Measurements from ENCODE around the gene WDTC1. TPM values are rescaled to one million over a fixed set of nuclear protein-coding genes. Genes with fewer than 3 reads are reported as not detected.

WDTC1 gene
- total and polyA plus RNA-seq, 2 donors: 10.8 to 19.2 TPM

DNA sequence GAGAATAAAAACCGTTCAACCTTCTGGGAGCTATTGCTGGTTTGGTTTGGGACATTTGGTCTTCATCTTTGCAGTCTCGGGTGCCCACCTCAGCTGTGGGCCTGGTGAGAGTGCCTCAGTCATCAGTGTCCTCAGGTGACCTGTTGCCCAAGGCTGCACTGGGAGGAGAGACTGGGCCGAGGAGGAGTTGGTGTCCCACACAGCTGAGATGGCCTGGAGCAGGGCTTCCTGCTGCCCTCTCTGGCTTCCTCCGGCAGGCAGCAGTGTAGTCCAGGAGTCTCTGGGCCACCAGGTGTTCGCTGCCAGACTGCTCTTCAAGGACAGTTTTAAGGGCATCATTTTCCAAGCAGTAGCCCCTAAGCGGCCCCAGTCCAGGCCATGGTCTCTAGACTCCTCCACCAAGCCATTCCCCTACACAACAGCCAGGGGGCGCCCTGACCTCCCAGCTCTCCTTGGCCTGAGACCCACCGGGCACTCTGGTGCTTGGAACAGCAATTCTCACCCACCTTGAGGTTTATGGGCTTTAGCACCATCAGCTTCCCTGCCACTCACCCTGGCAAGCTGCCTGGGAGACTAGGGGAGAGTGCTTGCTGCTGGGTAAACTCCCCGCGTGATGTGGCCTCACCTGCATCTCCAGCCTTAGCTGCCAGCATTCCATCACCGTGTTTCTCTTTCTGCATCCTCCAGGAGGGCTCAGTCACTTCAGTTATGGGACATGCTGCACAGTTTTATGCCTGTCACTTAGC lies 98.3 kb downstream of the WDTC1 start:
- peaks cover 77 to 89% of the 10 kb centered on the region in 2 donors for H3K36me3 ChIP-seq (ENCODE audit: control insufficient read depth in 2 of 2, insufficient read depth in 2 of 2, low read length in 1 of 2)
- WGBS: 83% methylated on average over 11 of the region's 11 CpGs
- peaks cover 0 to 2% of the 10 kb centered on the region in 2 donors for H3K4me1 ChIP-seq (ENCODE audit: control insufficient read depth in 2 of 2, insufficient read depth in 2 of 2, low read length in 2 of 2)
- no peak overlapping the region for H3K27ac ChIP-seq (ENCODE audit: low read depth in 1 of 2, low read length in 1 of 2)
- peak in 3 of 9 donors; percentile 25 to 51 (median 45) for DNase-seq (ENCODE audit: low read depth in 6 of 9, low spot score in 9 of 9)
- no peaks in the 10 kb centered on the region for H3K27me3 ChIP-seq (ENCODE audit: control insufficient read depth in 2 of 2, insufficient read depth in 1 of 2, low read length in 1 of 2)
- H3K9me3 ChIP-seq (ENCODE audit: control insufficient read depth in 2 of 2, insufficient read depth in 1 of 2, low read length in 1 of 2): peaks cover 0 to 4% of the 10 kb centered on the region in 2 donors
- H3K4me3 ChIP-seq (ENCODE audit: low read length in 2 of 2): no peak overlapping the region

DNA sequence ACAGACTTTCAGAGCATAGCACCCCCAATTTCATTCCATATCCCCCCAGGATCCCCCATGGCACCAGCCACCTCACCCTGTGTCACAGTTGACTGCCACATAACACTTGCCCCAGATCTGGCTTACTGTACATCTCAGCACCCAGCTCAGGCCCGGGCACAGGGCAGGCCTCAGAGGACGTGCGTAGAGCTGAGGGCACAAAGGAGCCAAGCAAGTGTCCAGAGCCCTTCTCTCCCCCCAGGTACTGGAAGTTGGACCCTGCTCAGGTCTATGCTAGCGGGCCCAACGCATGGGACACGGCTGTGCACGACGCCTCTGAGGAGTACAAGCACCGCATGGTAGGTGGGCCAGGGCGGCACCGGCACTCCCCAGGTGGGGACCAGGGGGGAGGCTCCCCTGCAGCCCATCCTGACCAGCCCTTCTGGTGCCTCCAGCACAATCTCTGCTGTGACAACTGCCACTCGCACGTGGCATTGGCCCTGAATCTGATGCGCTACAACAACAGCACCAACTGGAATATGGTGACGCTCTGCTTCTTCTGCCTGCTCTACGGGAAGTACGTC lies 99.4 kb downstream of the WDTC1 start:
- WGBS: 95% methylated on average over 17 of the region's 17 CpGs
- peaks cover 71 to 78% of the 10 kb centered on the region in 2 donors for H3K36me3 ChIP-seq (ENCODE audit: control insufficient read depth in 2 of 2, insufficient read depth in 2 of 2, low read length in 1 of 2)
- peaks cover 0 to 4% of the 10 kb centered on the region in 2 donors for H3K9me3 ChIP-seq (ENCODE audit: control insufficient read depth in 2 of 2, insufficient read depth in 1 of 2, low read length in 1 of 2)
- H3K27me3 ChIP-seq (ENCODE audit: control insufficient read depth in 2 of 2, insufficient read depth in 1 of 2, low read length in 1 of 2): no peaks in the 10 kb centered on the region
- no peak overlapping the region for H3K4me3 ChIP-seq (ENCODE audit: low read length in 2 of 2)
- DNase-seq (ENCODE audit: low read depth in 6 of 9, low spot score in 9 of 9): no peak
- no peak overlapping the region for H3K27ac ChIP-seq (ENCODE audit: low read depth in 1 of 2, low read length in 1 of 2)
- H3K4me1 ChIP-seq (ENCODE audit: control insufficient read depth in 2 of 2, insufficient read depth in 2 of 2, low read length in 2 of 2): peaks cover 0 to 2% of the 10 kb centered on the region in 2 donors

DNA sequence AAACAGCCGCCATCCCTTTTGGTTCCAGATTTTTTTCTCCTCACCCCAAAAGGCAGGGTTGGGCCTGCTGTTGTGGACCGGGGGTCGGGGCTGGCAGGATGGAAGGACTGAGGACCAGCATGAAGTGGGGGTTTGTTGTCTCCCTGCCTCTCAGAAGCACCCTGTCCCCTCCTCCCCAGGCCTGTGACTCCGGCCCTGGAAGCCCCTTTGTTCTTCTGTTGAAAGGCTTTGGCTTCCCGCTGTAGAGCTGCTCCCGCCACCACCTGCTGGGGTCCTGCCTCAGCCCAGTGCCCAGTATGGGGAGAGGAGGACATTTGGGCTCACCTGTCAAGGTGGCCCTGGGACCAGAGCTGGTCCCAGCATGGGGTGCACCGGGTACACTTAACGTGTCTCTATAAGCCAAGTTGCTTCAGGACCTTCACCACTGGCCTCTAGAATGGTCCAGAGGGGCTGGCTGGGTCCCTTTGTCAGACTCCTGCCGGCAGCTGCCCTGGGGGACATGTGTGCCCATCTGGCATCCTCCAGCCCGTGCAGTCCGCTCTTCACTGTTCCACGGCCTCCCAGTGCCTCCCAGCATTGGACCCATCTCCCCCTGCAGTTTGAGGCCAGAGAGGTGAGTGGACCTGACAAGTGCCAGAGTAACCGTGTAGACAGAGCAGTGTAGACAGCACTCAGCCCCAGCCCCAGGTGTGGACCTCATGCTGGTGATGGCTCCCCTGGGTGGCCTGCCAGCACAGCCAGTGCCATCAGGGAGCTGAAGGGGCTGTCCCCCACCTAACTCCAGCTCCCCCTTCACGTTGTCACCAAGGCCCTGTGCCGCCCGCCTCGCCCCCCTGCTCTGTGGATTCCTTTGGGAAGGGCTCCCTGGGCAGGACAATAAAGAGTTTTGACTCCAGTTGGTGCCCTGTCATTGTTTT lies 101.3 kb downstream of the WDTC1 start:
- Histone ChIP-seq H3K9me3 (ENCODE audit: control insufficient read depth in 2 of 2, insufficient read depth in 1 of 2, low read length in 1 of 2) (peaks cover 0 to 4% of the 10 kb centered on the region in 2 donors), H3K36me3 (ENCODE audit: control insufficient read depth in 2 of 2, insufficient read depth in 2 of 2, low read length in 1 of 2) (peaks cover 64 to 71% of the 10 kb centered on the region in 2 donors), H3K4me3 (ENCODE audit: low read length in 2 of 2) (no peak overlapping the region), H3K27ac (ENCODE audit: low read depth in 1 of 2, low read length in 1 of 2) (no peak overlapping the region), H3K27me3 (ENCODE audit: control insufficient read depth in 2 of 2, insufficient read depth in 1 of 2, low read length in 1 of 2) (no peaks in the 10 kb centered on the region), H3K4me1 (ENCODE audit: control insufficient read depth in 2 of 2, insufficient read depth in 2 of 2, low read length in 2 of 2) (peaks cover 2 to 19% of the 10 kb centered on the region in 2 donors)
- no peak for DNase-seq (ENCODE audit: low read depth in 6 of 9, low spot score in 9 of 9)
- WGBS: 96% methylated on average over 17 of the region's 17 CpGs

DNA sequence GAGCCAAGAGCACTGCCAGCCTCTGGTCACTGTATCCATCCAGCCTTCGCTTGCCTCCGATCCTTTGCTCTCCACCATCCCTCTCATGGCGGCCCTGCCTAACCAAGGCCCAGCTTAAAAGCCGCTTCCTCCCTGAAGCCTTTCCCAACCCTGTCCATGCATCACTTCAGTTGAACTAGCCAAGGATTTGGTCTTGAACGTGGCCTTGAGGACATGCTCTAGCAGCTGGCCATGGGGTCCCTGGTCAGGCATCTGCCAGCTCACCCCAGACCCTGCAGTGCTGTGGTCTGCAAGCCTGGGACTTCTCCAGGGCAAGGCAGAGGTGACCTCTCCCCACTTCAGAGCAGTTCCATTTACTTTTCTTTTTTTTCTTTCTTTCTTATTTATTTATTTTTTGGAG lies 102.3 kb downstream of the WDTC1 start:
- Histone ChIP-seq H3K9me3 (ENCODE audit: control insufficient read depth in 2 of 2, insufficient read depth in 1 of 2, low read length in 1 of 2) (peaks cover 0 to 4% of the 10 kb centered on the region in 2 donors), H3K27me3 (ENCODE audit: control insufficient read depth in 2 of 2, insufficient read depth in 1 of 2, low read length in 1 of 2) (no peaks in the 10 kb centered on the region), H3K36me3 (ENCODE audit: control insufficient read depth in 2 of 2, insufficient read depth in 2 of 2, low read length in 1 of 2) (peaks cover 54 to 61% of the 10 kb centered on the region in 2 donors), H3K27ac (ENCODE audit: low read depth in 1 of 2, low read length in 1 of 2) (no peak overlapping the region), H3K4me1 (ENCODE audit: control insufficient read depth in 2 of 2, insufficient read depth in 2 of 2, low read length in 2 of 2) (peaks cover 10 to 29% of the 10 kb centered on the region in 2 donors), H3K4me3 (ENCODE audit: low read length in 2 of 2) (no peak overlapping the region)
- DNase-seq (ENCODE audit: low read depth in 6 of 9, low spot score in 9 of 9): no peak
- WGBS: 97% methylated on average over 5 of the region's 5 CpGs

DNA sequence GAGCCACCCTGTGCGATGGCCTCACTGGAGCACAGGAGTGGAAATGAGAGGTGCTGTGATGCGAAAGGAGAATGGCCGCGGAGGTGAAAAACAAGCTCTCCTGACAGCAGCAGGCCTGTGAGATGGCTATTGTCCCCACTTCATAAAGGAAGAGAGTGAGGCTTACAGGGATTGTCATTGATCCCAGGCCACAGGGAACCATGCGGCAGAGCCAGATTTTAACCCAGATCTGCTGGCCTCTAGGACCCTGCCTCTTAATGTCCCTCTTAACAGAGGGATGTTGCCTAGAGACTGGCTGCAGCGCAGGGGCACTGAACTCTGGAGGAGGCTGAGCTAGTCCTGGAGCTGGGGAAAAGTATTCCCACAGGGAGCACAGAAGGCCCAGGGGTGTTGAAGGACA lies 104.3 kb downstream of the WDTC1 start:
- Histone ChIP-seq H3K27ac (ENCODE audit: low read depth in 1 of 2, low read length in 1 of 2) (peak overlapping the region in 1 of 2 donors; percentile 18), H3K27me3 (ENCODE audit: control insufficient read depth in 2 of 2, insufficient read depth in 1 of 2, low read length in 1 of 2) (no peaks in the 10 kb centered on the region), H3K4me3 (ENCODE audit: low read length in 2 of 2) (no peak overlapping the region), H3K36me3 (ENCODE audit: control insufficient read depth in 2 of 2, insufficient read depth in 2 of 2, low read length in 1 of 2) (peaks cover 34 to 46% of the 10 kb centered on the region in 2 donors), H3K4me1 (ENCODE audit: control insufficient read depth in 2 of 2, insufficient read depth in 2 of 2, low read length in 2 of 2) (peaks cover 25 to 47% of the 10 kb centered on the region in 2 donors), H3K9me3 (ENCODE audit: control insufficient read depth in 2 of 2, insufficient read depth in 1 of 2, low read length in 1 of 2) (peaks cover 0 to 7% of the 10 kb centered on the region in 2 donors)
- DNase-seq (ENCODE audit: low read depth in 6 of 9, low spot score in 9 of 9): no peak
- WGBS: 98% methylated on average over 6 of the region's 6 CpGs

DNA sequence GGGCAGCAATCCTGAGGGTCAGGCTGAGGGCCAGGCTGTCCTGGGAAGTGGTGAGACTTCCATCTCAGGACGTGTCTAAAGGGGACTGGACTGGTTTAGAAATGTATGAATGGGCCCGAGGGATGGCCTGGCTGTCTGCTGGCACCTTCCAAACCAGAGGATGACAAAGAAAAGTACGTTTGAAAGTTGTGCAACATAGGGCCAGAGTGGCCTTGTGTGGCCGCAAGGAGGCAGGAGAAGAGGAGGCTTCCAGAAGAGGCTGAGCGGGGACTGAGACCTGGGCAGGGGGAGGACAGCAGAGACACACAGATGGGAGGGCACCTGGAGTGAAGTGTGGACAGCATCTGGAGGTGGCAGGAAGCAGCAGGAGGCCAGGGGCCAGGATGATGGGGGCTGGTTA lies 104.8 kb downstream of the WDTC1 start:
- WGBS: 97% methylated on average over 5 of the region's 5 CpGs
- H3K27ac ChIP-seq (ENCODE audit: low read depth in 1 of 2, low read length in 1 of 2): peak overlapping the region in 1 of 2 donors; percentile 18
- DNase-seq (ENCODE audit: low read depth in 6 of 9, low spot score in 9 of 9): no peak
- peaks cover 0 to 7% of the 10 kb centered on the region in 2 donors for H3K9me3 ChIP-seq (ENCODE audit: control insufficient read depth in 2 of 2, insufficient read depth in 1 of 2, low read length in 1 of 2)
- no peaks in the 10 kb centered on the region for H3K27me3 ChIP-seq (ENCODE audit: control insufficient read depth in 2 of 2, insufficient read depth in 1 of 2, low read length in 1 of 2)
- H3K4me3 ChIP-seq (ENCODE audit: low read length in 2 of 2): no peak overlapping the region
- peaks cover 27 to 51% of the 10 kb centered on the region in 2 donors for H3K4me1 ChIP-seq (ENCODE audit: control insufficient read depth in 2 of 2, insufficient read depth in 2 of 2, low read length in 2 of 2)
- H3K36me3 ChIP-seq (ENCODE audit: control insufficient read depth in 2 of 2, insufficient read depth in 2 of 2, low read length in 1 of 2): peaks cover 30 to 41% of the 10 kb centered on the region in 2 donors

DNA sequence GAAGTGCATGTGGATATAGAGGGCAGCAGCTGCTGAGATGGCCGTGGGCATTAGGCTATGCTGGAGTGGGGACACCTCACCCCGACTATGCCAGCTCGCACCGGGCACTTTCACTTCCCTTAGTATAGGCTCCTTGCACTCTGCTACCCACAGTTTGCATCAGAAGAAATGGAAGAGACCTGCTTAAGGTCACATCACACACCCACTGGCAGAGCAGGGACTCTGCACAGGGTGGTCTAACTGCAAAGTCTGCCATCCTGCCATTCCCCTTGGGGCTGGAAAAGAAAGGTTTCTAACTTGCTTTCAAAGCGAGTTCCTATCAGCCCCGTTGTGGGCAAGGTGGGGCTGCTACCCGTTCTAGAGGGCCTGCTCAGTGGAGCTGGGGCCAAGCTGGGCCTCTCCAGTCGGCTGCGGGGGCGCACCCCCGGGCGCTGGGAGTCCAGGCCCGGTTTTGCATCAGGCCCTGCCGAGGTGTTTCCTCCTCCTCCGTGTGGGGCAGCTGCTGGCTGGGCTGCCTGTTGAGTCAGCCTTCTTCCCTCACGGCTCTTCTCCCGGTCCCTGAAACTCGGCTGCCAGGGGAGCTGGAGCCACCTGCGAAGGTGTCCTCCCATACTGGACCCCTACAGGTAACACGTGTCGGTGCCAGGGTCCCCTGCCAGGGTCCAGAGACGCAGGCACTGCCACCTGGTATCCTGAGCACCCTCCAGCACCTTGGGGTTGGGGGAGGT lies 107.3 kb downstream of the WDTC1 start, which contains the start of gene SYTL1:
Gene SYTL1 (plus strand): TSS at position 498 of the 728 bp plus-strand sequence. CDS start 3,313 bp downstream, outside the sequence.
- Histone ChIP-seq H3K36me3 (ENCODE audit: control insufficient read depth in 2 of 2, insufficient read depth in 2 of 2, low read length in 1 of 2) (peaks cover 14 to 25% of the 10 kb centered on the region in 2 donors), H3K4me1 (ENCODE audit: control insufficient read depth in 2 of 2, insufficient read depth in 2 of 2, low read length in 2 of 2) (peaks cover 30 to 66% of the 10 kb centered on the region in 2 donors), H3K27ac (ENCODE audit: low read depth in 1 of 2, low read length in 1 of 2) (peak within 1 kb of the TSS; percentile 92 to 97), H3K9me3 (ENCODE audit: control insufficient read depth in 2 of 2, insufficient read depth in 1 of 2, low read length in 1 of 2) (peaks cover 0 to 3% of the 10 kb centered on the region in 2 donors), H3K27me3 (ENCODE audit: control insufficient read depth in 2 of 2, insufficient read depth in 1 of 2, low read length in 1 of 2) (no peaks in the 10 kb centered on the region), H3K4me3 (ENCODE audit: low read length in 2 of 2) (peak within 1 kb of the TSS; percentile 57 to 70)
- 3% methylated on average over 22 of the region's 22 CpGs for WGBS
- DNase-seq (ENCODE audit: low read depth in 6 of 9, low spot score in 9 of 9): peak in 5 of 9 donors; percentile 54 to 88 (median 72)

DNA sequence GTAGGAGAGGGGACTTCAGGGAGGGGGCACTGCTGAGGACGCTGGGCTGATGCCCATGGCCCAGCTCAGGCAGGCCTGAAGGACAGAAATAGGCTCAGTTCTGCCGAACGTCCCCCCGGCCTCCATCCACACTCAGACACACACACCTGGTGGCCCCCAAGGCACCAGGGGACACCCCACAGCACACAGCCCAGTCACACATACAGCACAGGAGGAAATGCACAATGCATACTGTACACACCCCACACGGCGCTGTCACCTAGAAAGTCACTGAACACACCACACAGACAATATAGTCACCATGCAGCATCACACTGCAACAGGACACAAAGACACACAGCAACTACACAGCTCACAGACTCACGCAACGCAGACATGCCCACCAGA lies 108.0 kb downstream of the WDTC1 start:
- 20% methylated on average over 8 of the region's 8 CpGs for whole genome bisulfite sequencing
- Histone ChIP-seq H3K27me3 (ENCODE audit: control insufficient read depth in 2 of 2, insufficient read depth in 1 of 2, low read length in 1 of 2) (no peaks in the 10 kb centered on the region), H3K36me3 (ENCODE audit: control insufficient read depth in 2 of 2, insufficient read depth in 2 of 2, low read length in 1 of 2) (peaks cover 9 to 22% of the 10 kb centered on the region in 2 donors), H3K27ac (ENCODE audit: low read depth in 1 of 2, low read length in 1 of 2) (peak overlapping the region; percentile 92 to 97), H3K4me3 (ENCODE audit: low read length in 2 of 2) (peak overlapping the region; percentile 57 to 70), H3K9me3 (ENCODE audit: control insufficient read depth in 2 of 2, insufficient read depth in 1 of 2, low read length in 1 of 2) (peaks cover 0 to 3% of the 10 kb centered on the region in 2 donors), H3K4me1 (ENCODE audit: control insufficient read depth in 2 of 2, insufficient read depth in 2 of 2, low read length in 2 of 2) (peaks cover 30 to 66% of the 10 kb centered on the region in 2 donors)
- DNase-seq (ENCODE audit: low read depth in 6 of 9, low spot score in 9 of 9): peak in 1 of 9 donors; percentile 73
